ENCODE measurements around the gene EIF3L. TPM values are rescaled to one million over a fixed set of nuclear protein-coding genes. Genes with fewer than 3 reads are reported as not detected.

EIF3L gene
- total RNA-seq, 2 donors from 2014 or later = 553 to 834 TPM

DNA sequence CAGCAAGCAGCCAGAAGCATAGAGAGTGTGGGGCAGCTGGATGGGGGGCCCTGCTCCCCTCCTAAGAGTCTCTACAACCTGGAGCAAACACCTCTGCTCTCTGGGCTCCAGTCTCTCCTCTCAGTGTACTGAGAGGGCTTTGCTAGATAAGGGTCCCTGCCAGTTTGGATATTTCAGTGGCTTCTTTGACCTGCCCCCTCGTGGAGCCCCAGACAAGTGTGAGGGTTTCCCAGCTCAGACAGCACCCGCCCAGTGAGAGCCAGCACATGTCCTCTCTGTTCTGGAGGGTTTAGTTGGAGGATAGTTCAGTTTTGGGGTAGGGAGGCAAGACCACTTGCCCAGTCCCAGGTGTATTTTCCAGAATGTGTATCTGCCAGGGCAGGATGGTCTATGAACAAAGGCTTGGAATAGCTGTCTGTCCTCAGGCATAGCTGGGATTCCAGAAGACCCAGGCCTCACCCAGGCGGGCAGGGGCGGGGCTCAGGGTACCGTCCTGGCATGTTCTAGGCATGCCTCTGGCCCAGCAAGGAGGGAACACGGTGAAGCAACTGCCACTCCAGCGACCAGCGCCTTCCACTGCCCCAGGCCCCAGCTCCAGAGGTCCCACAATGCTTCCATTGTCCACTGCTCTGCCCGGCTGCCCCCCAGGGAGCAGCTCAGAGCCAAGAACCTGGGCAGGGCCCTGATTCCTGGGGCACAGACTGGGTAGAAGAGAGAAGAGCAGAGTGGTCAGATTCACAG is 49.4 kb downstream of the EIF3L start:
- H3K27me3 Mint-ChIP-seq = no peaks in the 10 kb centered on the region
- no peaks in the 10 kb centered on the region for H3K9me3 Mint-ChIP-seq
- ATAC-seq (replicated peaks) = no peak
- H3K4me3 Mint-ChIP-seq = no peak overlapping the region
- peak overlapping the region; percentile 13 for H3K27ac Mint-ChIP-seq
- H3K36me3 Mint-ChIP-seq (ENCODE audit: low read depth) = no peaks in the 10 kb centered on the region
- peaks cover 11% of the 10 kb centered on the region for H3K4me1 Mint-ChIP-seq

DNA sequence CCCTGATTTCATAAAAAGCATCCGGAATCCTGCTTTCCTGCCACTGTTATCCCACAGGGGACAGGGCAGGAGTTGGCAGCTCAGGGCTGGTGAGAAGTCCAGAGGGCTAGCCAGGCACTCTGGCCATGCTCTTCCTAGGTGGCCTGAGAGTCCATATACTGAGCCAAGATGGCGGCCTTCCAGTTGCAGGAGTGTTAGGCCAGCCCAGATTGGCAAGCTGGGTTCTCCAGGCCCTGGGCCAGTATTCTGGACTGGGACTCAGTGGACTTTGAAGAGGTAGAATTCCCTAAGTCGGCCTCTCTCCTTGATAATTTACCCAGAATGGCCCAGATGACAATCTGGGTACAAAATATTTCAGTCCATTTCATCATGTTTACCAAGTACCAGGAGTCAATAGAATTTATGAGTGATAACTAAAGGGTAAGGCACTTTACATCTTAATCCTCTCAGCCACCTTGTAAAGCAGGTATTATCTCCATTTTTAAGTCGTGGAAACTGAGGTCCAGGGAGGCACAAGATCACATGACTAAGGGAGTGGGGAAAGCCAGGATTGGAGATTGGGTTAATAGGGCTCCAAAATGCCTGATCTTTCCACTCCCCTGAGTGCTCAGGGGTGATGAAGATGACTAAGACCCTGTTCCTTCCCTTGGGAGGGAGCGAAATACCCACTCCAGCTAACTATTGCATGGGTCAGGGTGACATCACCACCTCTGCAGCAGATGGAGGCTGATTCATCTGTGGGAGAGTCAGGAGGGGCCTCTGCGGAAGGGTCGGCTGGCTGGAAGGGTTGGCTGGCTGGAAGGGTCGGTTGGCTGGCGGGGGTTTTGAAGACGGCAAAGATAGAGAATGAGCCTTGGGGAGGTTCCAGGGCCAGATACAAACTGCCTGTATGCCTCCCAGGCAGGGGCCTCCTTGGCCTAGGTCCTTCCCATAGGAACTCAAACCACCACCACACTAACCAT is 55.6 kb downstream of the EIF3L start:
- ATAC-seq (replicated peaks) = peak; percentile 20
- peak overlapping the region; percentile 74 for H3K4me3 Mint-ChIP-seq
- H3K4me1 Mint-ChIP-seq = peaks cover 16% of the 10 kb centered on the region

DNA sequence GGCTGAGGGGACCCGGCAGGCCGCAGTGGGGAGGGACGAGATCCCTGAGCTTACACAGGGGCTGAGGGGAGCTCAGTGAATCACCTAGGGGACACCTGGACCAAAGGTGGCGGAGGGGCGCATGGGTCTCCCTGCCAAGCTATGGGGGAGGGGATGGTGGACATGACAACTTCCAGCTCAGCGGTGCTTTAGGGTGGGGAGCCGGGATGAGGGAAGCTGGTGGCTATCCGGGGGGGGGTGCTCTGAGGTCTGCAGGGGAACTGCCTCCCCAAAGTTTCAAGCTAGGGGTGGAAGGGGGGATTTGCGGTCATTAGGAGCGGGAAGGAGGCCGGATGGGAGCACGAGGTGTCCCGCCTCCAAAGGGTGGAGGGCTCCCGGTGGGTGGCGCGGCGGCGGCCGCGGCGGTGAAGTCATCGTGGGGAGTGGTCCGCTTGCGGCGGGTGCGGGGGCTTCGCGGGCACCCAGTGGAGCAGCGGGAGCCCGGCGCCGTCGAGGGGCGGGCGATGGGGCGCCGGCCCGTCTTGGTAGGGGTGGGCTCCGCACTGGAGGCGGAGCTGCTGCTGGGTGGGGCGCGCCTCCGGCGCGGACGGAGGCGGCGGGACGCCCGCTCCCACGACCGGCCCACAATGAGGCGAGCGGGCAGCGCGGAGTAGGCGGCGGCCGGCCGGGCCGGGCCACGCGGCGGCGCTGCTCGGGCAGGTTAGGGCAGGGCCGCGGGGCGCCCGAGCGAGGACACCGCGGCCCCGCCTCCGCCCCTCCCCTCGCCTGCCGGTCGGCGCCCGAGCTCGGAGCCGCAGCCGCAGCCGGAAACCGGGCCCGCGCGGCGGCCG is 56.5 kb downstream of the EIF3L start, which contains the start of gene MICALL1:
Gene MICALL1 (plus strand): TSS at position 764 of the 830 bp plus-strand sequence. CDS start 126 bp downstream, outside the sequence.
- peak within 1 kb of the TSS; percentile 74 for H3K4me3 Mint-ChIP-seq
- no peaks in the 10 kb centered on the region for H3K9me3 Mint-ChIP-seq
- H3K27me3 Mint-ChIP-seq = no peaks in the 10 kb centered on the region
- peaks cover 16% of the 10 kb centered on the region for H3K4me1 Mint-ChIP-seq
- H3K27ac Mint-ChIP-seq = peak within 1 kb of the TSS; percentile 86
- H3K36me3 Mint-ChIP-seq (ENCODE audit: low read depth) = no peaks in the 10 kb centered on the region
- peak; percentile 95 for ATAC-seq (replicated peaks)

More for the DNA sequence above, 55.6 kb downstream of the EIF3L start:
- Mint-ChIP-seq H3K9me3 (no peaks in the 10 kb centered on the region), H3K36me3 (ENCODE audit: low read depth) (no peaks in the 10 kb centered on the region), H3K27me3 (no peaks in the 10 kb centered on the region), H3K27ac (peak overlapping the region; percentile 85)

DNA sequence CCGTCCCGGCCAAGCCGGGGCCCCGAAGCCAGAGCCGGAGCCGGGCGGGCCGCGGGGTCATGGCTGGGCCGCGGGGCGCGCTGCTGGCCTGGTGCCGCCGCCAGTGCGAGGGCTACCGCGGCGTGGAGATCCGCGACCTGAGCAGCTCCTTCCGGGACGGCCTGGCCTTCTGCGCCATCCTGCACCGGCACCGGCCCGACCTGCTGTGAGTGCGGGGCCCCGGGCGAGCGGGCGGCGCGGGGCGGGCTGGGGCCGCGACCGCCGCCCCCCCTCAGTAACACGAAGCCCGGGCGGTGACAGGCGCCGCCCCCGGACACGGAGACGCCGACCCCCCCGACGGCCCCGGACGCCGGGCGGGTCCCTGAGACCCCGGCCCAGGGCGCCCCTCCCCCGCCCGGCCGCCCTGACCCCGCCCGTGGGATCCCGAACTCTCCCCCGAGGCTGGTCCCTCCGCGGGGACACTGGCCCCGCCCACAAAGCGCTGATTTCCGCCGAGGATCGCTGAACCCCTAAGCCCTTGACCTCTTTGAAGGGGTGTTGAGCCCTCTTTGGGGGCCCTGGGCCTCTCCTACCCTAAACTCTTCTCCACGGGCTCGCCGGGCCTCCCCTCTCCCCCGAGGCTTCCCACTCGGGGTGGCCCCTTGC is 57.3 kb downstream of the EIF3L start:
- Mint-ChIP-seq H3K4me1 (peaks cover 16% of the 10 kb centered on the region), H3K27ac (peak overlapping the region; percentile 86), H3K4me3 (peak overlapping the region; percentile 74), H3K9me3 (no peaks in the 10 kb centered on the region), H3K36me3 (ENCODE audit: low read depth) (no peaks in the 10 kb centered on the region), H3K27me3 (no peaks in the 10 kb centered on the region)
- ATAC-seq (replicated peaks) = peak; percentile 55

DNA sequence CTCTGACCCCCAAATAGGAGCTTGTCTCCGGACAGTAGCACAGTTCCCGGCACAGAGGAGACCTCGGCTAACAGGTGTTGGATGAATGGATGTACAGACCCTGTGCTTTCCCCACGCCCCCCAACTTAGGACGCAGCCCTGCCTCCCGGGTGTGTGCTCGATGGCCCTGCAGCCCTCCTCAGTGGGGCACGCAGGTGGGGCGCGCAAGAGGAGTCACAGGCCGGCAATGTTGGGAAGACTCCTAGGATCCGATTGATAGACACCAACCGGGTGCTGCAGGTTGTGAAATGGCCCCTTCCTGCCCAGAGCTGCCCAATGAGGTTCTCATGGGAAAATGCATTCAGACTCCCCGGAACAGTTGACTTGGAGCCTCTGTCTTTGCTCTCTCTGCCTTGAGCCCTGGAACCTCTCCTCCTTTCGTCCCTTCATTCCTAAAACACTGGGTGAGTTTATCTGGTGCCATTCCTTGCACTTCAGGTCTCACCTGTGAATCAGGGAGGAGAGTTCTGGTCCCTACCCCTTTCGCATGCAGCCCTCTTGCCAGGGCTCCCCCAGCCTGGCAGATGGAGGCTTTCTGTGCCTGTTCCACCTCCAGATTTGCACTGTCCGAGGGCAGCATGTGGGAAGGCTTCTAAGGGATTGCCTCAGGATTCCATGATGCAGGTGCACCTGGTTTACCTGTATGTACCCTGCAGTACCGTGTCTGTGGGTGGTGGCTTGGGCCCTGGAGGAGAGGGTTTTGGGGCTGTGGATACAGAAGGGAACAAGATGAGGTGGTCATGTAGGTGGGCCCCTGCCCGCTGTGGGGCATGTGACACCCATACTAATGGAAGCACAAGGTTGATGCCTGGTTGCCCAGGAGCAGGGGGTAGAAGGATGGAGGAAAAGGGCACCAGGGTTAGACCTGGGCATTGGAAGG is 58.1 kb downstream of the EIF3L start:
- no peak for ATAC-seq (replicated peaks)
- Mint-ChIP-seq H3K36me3 (ENCODE audit: low read depth) (no peaks in the 10 kb centered on the region), H3K4me3 (peak overlapping the region; percentile 74), H3K9me3 (no peaks in the 10 kb centered on the region), H3K4me1 (peaks cover 16% of the 10 kb centered on the region), H3K27me3 (no peaks in the 10 kb centered on the region), H3K27ac (peak overlapping the region; percentile 86)

DNA sequence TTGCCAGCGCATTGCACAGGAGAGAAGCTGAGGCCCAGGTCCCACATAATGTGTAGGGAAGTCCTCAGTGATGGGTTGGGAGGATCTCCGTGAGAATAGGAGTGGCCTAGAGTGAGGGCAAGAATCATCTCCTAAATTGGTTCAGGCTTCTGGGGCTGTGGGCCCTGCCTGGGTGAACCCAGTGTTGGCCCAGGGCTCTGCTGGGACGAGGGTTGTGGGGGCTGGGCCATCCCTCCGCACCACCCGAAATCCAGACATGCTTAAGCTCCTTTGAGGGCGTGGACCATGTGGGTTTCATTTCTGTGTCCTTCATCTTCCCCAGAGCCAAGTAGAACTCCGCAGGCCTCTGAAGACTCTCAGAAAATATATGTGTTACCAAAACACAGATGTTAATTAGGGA is 60.5 kb downstream of the EIF3L start:
- no peak overlapping the region for H3K27ac Mint-ChIP-seq
- peaks cover 13% of the 10 kb centered on the region for H3K36me3 Mint-ChIP-seq (ENCODE audit: low read depth)
- no peaks in the 10 kb centered on the region for H3K9me3 Mint-ChIP-seq
- H3K4me3 Mint-ChIP-seq = no peak overlapping the region
- ATAC-seq (replicated peaks) = no peak
- H3K4me1 Mint-ChIP-seq = peaks cover 16% of the 10 kb centered on the region
- no peaks in the 10 kb centered on the region for H3K27me3 Mint-ChIP-seq

DNA sequence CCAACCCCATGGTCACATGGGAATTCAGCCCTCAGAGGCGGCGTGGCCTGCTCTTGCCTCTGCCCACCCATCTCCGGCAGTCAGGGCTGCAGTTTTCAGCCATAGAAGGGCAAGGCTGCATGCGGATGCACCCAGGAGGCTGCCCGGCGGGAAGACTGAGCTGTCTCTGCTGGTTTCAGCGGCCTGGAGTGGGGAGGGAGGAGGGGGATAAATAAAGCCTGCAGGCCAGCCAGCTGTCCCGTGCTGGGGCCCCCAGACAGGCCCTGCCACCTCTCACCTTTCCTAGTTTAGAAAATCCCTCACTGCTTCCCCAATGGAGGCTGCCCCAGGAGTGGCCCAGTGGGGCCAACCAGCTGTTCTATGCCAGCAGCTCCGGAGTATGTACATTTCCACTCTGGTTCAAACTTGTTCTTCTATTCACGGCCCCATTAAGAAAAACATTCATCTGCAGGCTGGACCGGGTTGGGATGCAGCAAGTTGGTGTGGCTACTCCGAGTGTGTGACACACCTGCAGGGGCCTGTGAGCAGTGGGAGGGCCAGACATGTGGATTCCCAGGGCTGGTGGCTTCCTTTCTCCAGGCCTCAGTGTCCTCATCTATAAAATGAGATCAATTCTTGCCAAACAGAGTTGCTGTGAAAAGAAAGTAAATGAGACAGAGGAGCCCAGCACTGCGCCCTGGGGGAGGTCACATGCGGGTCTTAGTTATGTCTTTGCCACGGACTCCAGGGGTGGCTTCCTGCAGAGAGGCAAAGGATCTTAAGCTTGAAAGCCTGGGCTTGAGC is 61.9 kb downstream of the EIF3L start:
- H3K4me1 Mint-ChIP-seq = peaks cover 10% of the 10 kb centered on the region
- H3K9me3 Mint-ChIP-seq = no peaks in the 10 kb centered on the region
- ATAC-seq (replicated peaks) = no peak
- peaks cover 13% of the 10 kb centered on the region for H3K36me3 Mint-ChIP-seq (ENCODE audit: low read depth)
- H3K4me3 Mint-ChIP-seq = no peak overlapping the region
- H3K27ac Mint-ChIP-seq = peak overlapping the region; percentile 77
- no peaks in the 10 kb centered on the region for H3K27me3 Mint-ChIP-seq

DNA sequence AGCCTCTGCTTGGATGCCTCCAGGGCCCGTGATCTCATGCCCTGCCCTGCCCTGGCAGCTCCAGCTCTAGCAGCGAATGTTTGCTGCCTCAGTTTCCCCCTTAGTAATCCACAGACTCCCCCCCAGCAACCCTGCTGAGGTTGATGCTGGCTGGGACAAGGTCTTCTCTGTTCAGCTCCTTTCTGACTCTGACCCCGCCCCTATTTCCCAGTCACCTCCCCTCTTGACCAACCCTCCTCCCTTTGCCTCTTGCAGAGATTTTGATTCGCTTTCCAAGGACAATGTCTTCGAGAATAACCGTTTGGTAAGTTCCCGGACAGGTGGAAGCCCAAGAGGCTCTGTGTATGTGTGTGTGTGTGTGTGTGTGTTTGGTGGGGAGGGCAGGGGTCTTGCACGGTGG is 62.5 kb downstream of the EIF3L start:
- peaks cover 18% of the 10 kb centered on the region for H3K36me3 Mint-ChIP-seq (ENCODE audit: low read depth)
- no peak for ATAC-seq (replicated peaks)
- no peaks in the 10 kb centered on the region for H3K27me3 Mint-ChIP-seq
- H3K9me3 Mint-ChIP-seq = no peaks in the 10 kb centered on the region
- H3K4me3 Mint-ChIP-seq = no peak overlapping the region
- peak overlapping the region; percentile 77 for H3K27ac Mint-ChIP-seq
- peaks cover 10% of the 10 kb centered on the region for H3K4me1 Mint-ChIP-seq

DNA sequence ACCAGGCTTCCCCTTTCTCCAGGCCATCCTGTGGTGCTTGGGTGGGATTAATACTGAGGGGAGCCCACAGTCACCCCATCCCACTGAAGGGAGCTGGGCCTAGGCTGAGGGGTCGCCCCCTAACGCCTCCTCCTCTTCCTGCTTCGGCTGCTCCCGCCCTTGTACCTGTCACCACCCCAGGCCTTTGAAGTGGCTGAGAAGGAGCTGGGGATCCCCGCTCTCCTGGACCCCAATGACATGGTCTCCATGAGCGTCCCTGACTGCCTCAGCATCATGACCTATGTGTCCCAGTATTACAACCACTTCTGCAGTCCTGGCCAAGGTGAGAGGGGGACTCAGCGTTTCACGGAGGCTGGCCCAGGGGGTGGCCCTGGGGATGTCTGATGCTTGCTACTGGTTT is 63.0 kb downstream of the EIF3L start:
- Mint-ChIP-seq H3K27ac (peak overlapping the region; percentile 77), H3K4me1 (peaks cover 10% of the 10 kb centered on the region), H3K27me3 (no peaks in the 10 kb centered on the region), H3K4me3 (no peak overlapping the region), H3K36me3 (ENCODE audit: low read depth) (peaks cover 18% of the 10 kb centered on the region), H3K9me3 (no peaks in the 10 kb centered on the region)
- peak; percentile 32 for ATAC-seq (replicated peaks)

DNA sequence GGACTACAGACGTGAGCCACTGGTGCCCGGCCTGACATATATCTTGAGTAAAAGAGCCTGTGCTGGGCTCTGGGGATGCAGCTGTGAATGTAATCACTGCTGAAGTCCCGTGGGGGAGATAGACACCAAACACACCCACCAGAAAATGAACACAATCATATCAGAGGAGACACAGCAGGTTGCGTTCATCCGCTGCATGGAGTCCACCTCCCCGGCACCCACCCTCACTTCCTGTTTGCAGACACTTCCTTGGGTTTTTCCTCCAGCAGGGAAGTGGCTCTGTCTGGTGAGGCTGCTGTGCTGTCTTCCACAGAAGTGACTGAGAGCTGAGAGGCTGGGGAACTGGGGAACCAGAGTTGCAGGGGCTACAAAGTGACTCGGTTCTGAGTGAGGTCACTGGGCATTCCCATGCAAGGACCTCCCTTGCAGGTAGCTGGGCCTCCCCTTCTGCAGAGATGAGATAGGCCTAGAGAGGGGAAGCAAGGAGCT is 64.1 kb downstream of the EIF3L start:
- H3K4me3 Mint-ChIP-seq = no peak overlapping the region
- H3K4me1 Mint-ChIP-seq = peaks cover 4% of the 10 kb centered on the region
- no peak for ATAC-seq (replicated peaks)
- no peaks in the 10 kb centered on the region for H3K27me3 Mint-ChIP-seq
- H3K27ac Mint-ChIP-seq = peak overlapping the region; percentile 48
- H3K9me3 Mint-ChIP-seq = no peaks in the 10 kb centered on the region
- peaks cover 18% of the 10 kb centered on the region for H3K36me3 Mint-ChIP-seq (ENCODE audit: low read depth)

DNA sequence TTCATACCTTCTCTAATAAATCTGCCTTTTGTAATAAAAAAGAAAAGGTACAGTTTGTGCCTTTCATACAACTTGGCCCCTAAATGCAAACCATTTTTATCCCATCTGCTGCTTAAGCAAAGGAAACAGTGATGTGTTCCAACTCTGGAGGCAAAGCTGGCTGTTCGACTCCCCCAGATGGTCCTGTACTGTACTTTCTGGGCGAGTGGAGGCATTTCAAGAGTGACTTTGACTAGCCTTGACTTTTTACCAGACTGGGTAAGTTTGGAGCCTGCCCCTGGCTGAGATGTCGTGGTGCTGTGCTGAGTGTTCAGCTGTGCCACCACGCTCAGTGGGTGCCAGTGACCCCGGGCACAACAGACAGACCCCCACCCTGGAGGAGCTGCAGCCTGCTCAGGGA is 67.1 kb downstream of the EIF3L start:
- no peak for ATAC-seq (replicated peaks)
- H3K4me3 Mint-ChIP-seq = no peak overlapping the region
- H3K27me3 Mint-ChIP-seq = no peaks in the 10 kb centered on the region
- no peak overlapping the region for H3K27ac Mint-ChIP-seq
- H3K9me3 Mint-ChIP-seq = no peaks in the 10 kb centered on the region
- no peaks in the 10 kb centered on the region for H3K4me1 Mint-ChIP-seq
- peaks cover 29% of the 10 kb centered on the region for H3K36me3 Mint-ChIP-seq (ENCODE audit: low read depth)

DNA sequence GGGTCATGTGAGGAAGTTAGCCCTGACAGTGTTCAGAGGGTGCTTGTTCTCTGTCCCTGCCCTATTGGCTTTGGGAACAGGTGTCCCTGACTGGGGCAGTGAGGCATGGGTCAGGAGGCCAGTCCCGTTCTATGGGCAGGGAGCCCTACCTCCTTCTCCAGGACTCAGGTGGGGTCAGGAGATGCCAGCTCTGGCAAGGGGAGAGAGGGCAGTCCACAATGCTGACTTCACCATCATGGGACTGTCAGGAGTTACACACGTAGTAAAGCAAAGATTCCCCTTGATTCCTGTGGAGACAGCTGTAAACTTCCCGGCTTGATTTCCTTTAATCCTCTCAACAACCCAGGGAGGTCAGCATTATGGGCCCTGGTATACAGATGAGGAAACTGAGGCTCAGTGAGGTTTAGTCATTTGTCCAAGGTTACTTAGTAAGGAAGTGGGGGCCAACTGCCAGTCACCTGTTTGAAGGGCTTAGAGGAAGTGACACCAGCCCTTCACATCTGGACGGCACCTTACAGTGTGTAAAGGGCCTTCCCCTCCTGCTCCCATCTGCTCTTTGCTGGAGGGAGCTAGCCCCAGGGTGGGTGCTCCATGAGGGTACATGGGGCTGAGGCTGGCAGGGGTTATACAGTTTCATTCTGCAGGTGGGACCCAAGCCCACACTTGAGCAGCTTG is 68.8 kb downstream of the EIF3L start:
- Mint-ChIP-seq H3K36me3 (ENCODE audit: low read depth) (peaks cover 31% of the 10 kb centered on the region), H3K9me3 (no peaks in the 10 kb centered on the region), H3K4me3 (no peak overlapping the region), H3K27me3 (no peaks in the 10 kb centered on the region), H3K4me1 (no peaks in the 10 kb centered on the region), H3K27ac (no peak overlapping the region)
- ATAC-seq (replicated peaks) = no peak
